ENCODE results near the gene MAD1L1.

The MAD1L1 gene

GRCh38 chr7:1946025-1946772, 286.5 kb downstream of the MAD1L1 start:
- peak; percentile 45 for DNase-seq (ENCODE audit: low spot score)
- H3K27ac ChIP-seq (ENCODE audit: poor library complexity, severe bottlenecking) = no peak overlapping the region

DNA sequence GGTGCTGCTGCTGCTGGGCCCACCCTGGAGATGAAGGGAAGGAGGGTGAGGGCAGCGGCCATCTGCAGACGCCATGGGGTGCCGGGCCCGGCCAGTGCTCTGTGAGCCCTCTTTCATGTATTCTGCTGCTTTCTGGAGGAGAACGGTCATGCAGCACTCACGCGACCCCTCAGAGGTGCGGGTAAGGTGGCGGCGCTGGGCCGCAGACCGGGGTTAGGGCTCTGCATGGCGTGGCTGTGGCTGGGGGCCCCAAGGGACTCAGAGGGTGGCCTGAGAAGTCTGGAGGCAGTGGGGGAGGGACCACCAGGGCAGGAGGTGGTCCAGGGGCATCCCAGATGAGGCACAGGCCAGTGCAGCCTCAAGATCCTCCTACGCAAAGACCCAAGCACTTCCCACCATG, 287.2 kb downstream of the MAD1L1 start:
- no peak overlapping the region for H3K4me3 ChIP-seq (ENCODE audit: severe bottlenecking)
- no peak for ATAC-seq (ENCODE audit: low read depth)
- peak; percentile 49 for DNase-seq (ENCODE audit: low spot score)

More at GRCh38 chr7:1946025-1946772, 286.5 kb downstream of the MAD1L1 start:
- Histone ChIP-seq H3K36me3 (ENCODE audit: low read depth) (no peaks in the 10 kb centered on the region), H3K27me3 (ENCODE audit: insufficient read depth, poor library complexity, severe bottlenecking) (no peaks in the 10 kb centered on the region), H3K4me3 (ENCODE audit: severe bottlenecking) (no peak overlapping the region), H3K9me3 (ENCODE audit: severe bottlenecking) (no peaks in the 10 kb centered on the region), H3K4me1 (ENCODE audit: insufficient read depth, poor library complexity, severe bottlenecking) (no peaks in the 10 kb centered on the region)
- no peak for ATAC-seq (ENCODE audit: low read depth)
- TF ChIP-seq CTCF (IDR thresholded peaks at IDR 0.05; ENCODE audit: poor library complexity, severe bottlenecking) = no peak

DNA sequence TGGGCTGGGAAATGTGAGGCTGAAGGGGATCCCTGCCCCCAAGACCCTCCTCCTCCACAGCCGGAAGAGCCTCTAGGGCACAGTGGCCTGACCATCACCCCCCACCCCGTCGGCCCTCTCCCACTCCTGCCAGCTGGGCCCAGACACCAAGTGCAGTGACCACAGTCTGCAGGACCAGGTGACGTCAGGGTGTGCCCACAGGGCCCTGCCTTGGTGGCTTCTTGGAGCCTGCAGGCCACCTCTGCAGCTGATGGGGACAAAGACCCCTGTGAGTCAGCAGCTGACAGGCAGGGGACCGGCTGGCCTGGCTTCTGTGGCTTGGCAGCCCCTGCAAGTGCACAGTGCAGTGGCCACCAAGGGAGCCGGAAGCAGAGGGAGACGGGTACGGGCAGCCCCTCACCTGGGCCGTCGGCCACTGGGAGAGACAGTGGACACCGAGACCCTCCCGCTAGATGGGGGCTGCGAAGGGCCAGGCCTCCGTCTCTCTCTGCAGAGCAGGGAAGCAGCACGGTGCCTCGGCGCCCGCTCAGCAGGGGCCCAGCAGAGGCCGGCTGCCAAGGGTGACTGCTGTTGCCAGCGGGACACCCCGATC, 288.0 kb downstream of the MAD1L1 start:
- no peak overlapping the region for H3K27ac ChIP-seq (ENCODE audit: poor library complexity, severe bottlenecking)
- DNase-seq (ENCODE audit: low spot score) (no peak), ATAC-seq (ENCODE audit: low read depth) (no peak)
- H3K9me3 ChIP-seq (ENCODE audit: severe bottlenecking) = no peaks in the 10 kb centered on the region
- H3K4me1 ChIP-seq (ENCODE audit: insufficient read depth, poor library complexity, severe bottlenecking) = peaks cover under 1% of the 10 kb centered on the region
- no peaks in the 10 kb centered on the region for H3K27me3 ChIP-seq (ENCODE audit: insufficient read depth, poor library complexity, severe bottlenecking)
- no peak for TF ChIP-seq CTCF (IDR thresholded peaks at IDR 0.05; ENCODE audit: poor library complexity, severe bottlenecking)
- H3K4me3 ChIP-seq (ENCODE audit: severe bottlenecking) = no peak overlapping the region
- H3K36me3 ChIP-seq (ENCODE audit: low read depth) = no peaks in the 10 kb centered on the region

More for the DNA sequence above, 287.2 kb downstream of the MAD1L1 start:
- no peaks in the 10 kb centered on the region for H3K9me3 ChIP-seq (ENCODE audit: severe bottlenecking)
- no peak overlapping the region for H3K27ac ChIP-seq (ENCODE audit: poor library complexity, severe bottlenecking)
- H3K36me3 ChIP-seq (ENCODE audit: low read depth) = no peaks in the 10 kb centered on the region
- no peaks in the 10 kb centered on the region for H3K4me1 ChIP-seq (ENCODE audit: insufficient read depth, poor library complexity, severe bottlenecking)
- TF ChIP-seq CTCF (IDR thresholded peaks at IDR 0.05; ENCODE audit: poor library complexity, severe bottlenecking) = no peak
- no peaks in the 10 kb centered on the region for H3K27me3 ChIP-seq (ENCODE audit: insufficient read depth, poor library complexity, severe bottlenecking)

DNA sequence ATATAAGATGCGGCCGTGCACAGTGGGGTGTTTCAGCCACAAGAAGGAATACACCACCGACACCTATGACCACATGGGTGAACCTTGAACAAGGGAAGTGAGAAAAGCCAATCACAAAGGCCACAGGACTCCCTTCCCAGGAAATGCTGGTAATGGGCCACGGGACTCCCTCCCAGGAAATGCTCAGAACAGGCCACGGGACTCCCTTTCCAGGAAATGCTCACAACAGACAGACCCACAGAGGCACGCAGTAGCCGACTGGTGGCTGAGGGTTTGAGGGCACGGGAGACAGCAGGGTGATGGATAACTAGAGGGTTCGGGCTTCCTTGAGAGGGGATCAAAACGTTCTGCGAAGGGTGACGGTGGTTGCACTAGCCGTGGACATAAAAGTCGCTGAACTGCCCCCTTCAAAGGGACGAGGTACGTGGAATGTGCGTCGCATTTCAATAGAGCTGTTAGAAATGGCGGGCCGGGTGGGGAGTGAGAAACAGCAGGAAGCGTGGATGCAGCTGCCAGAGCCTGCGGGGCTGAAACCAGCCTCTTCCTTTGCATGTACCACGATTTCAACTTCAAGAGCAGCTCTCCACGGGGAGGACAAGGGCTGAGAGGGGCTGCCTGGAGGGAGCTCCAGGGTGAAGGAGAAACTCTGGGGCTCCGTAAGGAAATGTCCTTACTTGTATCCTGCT, 288.7 kb downstream of the MAD1L1 start:
- DNase-seq (ENCODE audit: low spot score) = no peak
- H3K4me1 ChIP-seq (ENCODE audit: insufficient read depth, poor library complexity, severe bottlenecking) = peaks cover 3% of the 10 kb centered on the region
- TF ChIP-seq CTCF (IDR thresholded peaks at IDR 0.05; ENCODE audit: poor library complexity, severe bottlenecking) = no peak
- no peak overlapping the region for H3K27ac ChIP-seq (ENCODE audit: poor library complexity, severe bottlenecking)
- no peaks in the 10 kb centered on the region for H3K9me3 ChIP-seq (ENCODE audit: severe bottlenecking)
- no peaks in the 10 kb centered on the region for H3K27me3 ChIP-seq (ENCODE audit: insufficient read depth, poor library complexity, severe bottlenecking)
- no peak overlapping the region for H3K4me3 ChIP-seq (ENCODE audit: severe bottlenecking)
- no peak for ATAC-seq (ENCODE audit: low read depth)
- H3K36me3 ChIP-seq (ENCODE audit: low read depth) = no peaks in the 10 kb centered on the region

Data from RWPE2 (cell line).